Uterus (tissue), 2 donors: ENCODE results near the gene GRIK4.

ENCODE experiments used
- POLR2A ChIP-seq, 2 donors: fragments of 450-650 bp; IDR thresholded peaks; one replicate each; pipeline ENCODE4 v1.6.1; 2016; ENCODE audit warnings: antibody characterized with exemption in 2 of 2, mild to moderate bottlenecking in 1 of 2, moderate library complexity in 1 of 2
- TF ChIP-seq, protein P1 (sequence below), 4 experiments: fragments of 200-600 bp in 2 of 4; fragments of 450-650 bp in 2 of 4; sonication (generic) in 2 of 4; IDR thresholded peaks; one replicate each; pipeline ENCODE4 v1.5.1; 2016 to 2019; ENCODE audit warnings: antibody characterized with exemption in 4 of 4, mild to moderate bottlenecking in 2 of 4, moderate library complexity in 1 of 4

DNA sequence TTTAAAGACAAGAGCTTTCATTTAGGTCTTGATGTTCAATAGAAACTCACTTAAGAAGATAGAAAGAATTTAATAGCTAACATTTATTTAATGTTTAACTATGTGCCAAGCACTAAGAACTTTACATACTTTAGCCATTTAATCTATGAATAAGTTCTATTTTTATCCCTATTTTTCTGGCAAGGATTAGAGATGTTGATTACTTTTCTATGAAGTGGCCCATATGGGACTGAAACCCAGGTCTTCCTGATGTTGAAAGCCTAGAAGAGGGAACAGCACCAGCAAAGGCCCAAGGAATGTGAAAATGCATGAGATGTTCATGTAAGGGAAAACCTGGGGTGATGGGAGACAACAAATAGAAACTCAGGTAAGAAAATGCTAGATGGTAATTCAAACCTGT is 497.0 kb downstream of the GRIK4 start:
- TF ChIP-seq, protein P1, sequence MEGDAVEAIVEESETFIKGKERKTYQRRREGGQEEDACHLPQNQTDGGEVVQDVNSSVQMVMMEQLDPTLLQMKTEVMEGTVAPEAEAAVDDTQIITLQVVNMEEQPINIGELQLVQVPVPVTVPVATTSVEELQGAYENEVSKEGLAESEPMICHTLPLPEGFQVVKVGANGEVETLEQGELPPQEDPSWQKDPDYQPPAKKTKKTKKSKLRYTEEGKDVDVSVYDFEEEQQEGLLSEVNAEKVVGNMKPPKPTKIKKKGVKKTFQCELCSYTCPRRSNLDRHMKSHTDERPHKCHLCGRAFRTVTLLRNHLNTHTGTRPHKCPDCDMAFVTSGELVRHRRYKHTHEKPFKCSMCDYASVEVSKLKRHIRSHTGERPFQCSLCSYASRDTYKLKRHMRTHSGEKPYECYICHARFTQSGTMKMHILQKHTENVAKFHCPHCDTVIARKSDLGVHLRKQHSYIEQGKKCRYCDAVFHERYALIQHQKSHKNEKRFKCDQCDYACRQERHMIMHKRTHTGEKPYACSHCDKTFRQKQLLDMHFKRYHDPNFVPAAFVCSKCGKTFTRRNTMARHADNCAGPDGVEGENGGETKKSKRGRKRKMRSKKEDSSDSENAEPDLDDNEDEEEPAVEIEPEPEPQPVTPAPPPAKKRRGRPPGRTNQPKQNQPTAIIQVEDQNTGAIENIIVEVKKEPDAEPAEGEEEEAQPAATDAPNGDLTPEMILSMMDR (IDR thresholded peaks at IDR 0.05), result no peak
- TF ChIP-seq POLR2A (IDR thresholded peaks at IDR 0.05), result no peak
